ENCODE measurements around the gene PCGF2.

PCGF2 gene

DNA sequence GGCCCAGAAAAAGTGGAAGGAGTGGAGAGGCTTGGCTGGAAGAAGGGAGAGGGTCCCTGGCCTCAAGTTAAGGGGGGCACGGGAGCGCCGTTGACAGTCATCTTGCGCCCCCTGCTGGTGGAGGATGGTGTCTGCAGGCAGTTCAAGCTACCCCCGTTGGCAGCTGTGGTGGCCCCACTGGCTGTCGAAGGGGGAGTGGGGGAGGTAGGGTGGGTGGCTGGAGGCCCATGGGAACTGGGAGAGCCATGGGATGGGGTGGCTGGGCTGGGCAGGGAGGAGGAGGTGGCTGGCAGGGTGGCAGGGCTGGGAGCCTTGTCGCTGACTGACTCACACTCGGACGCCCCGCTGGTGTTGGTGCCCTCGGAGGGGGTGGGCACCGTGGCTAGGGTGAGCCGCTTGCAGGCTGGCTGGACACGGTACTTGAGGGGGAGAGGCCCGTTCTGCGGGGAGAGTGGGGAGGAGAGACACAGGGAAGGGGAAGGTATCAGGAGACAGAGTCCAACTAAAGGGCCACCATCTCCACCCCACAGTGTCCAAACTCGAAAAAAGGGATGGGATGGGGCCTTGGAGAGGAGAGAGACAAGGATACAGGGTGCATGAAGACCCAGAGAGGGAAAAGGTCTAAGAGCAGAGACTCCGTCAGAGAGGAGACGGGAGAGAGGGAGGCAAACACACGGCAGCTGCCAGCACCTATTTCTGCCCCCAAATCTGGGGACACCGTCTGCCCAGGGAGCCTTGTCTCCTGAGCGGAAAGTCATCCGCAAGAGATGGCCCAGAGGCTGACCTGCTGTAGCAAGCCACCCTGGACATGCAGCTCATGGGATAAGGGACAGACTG lies 12.8 kb downstream of the PCGF2 start:
- Histone ChIP-seq H3K4me3 (ENCODE audit: low read depth, low read length) (no peak overlapping the region), H3K36me3 (ENCODE audit: control insufficient read depth in 2 of 2, insufficient read depth in 1 of 2, low read length in 2 of 2) (peaks cover 23 to 86% of the 10 kb centered on the region in 2 experiments), H3K4me1 (ENCODE audit: control insufficient read depth, insufficient read depth, low read length) (peaks cover 5% of the 10 kb centered on the region), H3K27ac (ENCODE audit: extremely low read depth, low read depth, low read length) (no peak overlapping the region), H3K9me3 (ENCODE audit: control insufficient read depth, insufficient read depth, low read depth, low read length) (no peaks in the 10 kb centered on the region)
- POLR2A ChIA-PET: interaction anchor here (0.5 to 3.2 kb wide), 16 partner anchors 9 to 63 kb away, joined by 3 to 18 read pairs (median 4); partner anchors contain the start of genes PCGF2 and PSMB3
- CTCF ChIA-PET: interaction anchor here (0.5 to 3.7 kb wide), 43 partner anchors 9 to 501 kb away, joined by 3 to 60 read pairs (median 4); partner anchors contain the start of gene EPOP
- TF ChIP-seq ZNF610 (tag by site-specific recombination; IDR thresholded peaks at IDR 0.05; ENCODE audit: borderline replicate concordance): no peak
- TF ChIP-seq ZNF274 (IDR thresholded peaks at IDR 0.05; ENCODE audit: low read length): no peak
- TF ChIP-seq ZNF274 (tag by site-specific recombination; IDR thresholded peaks at IDR 0.05; ENCODE audit: borderline replicate concordance): no peak
- TF ChIP-seq SETDB1 (IDR thresholded peaks at IDR 0.05; ENCODE audit: insufficient read length, low read length): no peak
- 0 out of 2 replicates have a peak, but pooled peaks have one; percentile 33 for TF ChIP-seq SP7 (tag by site-specific recombination; IDR thresholded peaks at IDR 0.05)
- no peak for TF ChIP-seq ZNF19 (tag by site-specific recombination; IDR thresholded peaks at IDR 0.05; ENCODE audit: low read depth)
- TF ChIP-seq, protein P1, sequence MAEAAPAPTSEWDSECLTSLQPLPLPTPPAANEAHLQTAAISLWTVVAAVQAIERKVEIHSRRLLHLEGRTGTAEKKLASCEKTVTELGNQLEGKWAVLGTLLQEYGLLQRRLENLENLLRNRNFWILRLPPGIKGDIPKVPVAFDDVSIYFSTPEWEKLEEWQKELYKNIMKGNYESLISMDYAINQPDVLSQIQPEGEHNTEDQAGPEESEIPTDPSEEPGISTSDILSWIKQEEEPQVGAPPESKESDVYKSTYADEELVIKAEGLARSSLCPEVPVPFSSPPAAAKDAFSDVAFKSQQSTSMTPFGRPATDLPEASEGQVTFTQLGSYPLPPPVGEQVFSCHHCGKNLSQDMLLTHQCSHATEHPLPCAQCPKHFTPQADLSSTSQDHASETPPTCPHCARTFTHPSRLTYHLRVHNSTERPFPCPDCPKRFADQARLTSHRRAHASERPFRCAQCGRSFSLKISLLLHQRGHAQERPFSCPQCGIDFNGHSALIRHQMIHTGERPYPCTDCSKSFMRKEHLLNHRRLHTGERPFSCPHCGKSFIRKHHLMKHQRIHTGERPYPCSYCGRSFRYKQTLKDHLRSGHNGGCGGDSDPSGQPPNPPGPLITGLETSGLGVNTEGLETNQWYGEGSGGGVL (tag by site-specific recombination; IDR thresholded peaks at IDR 0.05): peak; percentile 91
- TF ChIP-seq, protein P2, sequence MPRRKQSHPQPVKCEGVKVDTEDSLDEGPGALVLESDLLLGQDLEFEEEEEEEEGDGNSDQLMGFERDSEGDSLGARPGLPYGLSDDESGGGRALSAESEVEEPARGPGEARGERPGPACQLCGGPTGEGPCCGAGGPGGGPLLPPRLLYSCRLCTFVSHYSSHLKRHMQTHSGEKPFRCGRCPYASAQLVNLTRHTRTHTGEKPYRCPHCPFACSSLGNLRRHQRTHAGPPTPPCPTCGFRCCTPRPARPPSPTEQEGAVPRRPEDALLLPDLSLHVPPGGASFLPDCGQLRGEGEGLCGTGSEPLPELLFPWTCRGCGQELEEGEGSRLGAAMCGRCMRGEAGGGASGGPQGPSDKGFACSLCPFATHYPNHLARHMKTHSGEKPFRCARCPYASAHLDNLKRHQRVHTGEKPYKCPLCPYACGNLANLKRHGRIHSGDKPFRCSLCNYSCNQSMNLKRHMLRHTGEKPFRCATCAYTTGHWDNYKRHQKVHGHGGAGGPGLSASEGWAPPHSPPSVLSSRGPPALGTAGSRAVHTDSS (tag by site-specific recombination; IDR thresholded peaks at IDR 0.05): no peak
- no peak for TF ChIP-seq ZNF223 (tag by site-specific recombination; IDR thresholded peaks at IDR 0.05)
- no peak for TF ChIP-seq HOXA7 (CRISPR knock-in tag; IDR thresholded peaks at IDR 0.05; ENCODE audit: borderline replicate concordance)
- TF ChIP-seq ZNF23 (tag by site-specific recombination; IDR thresholded peaks at IDR 0.05; ENCODE audit: borderline replicate concordance): no peak
- TF ChIP-seq GLIS1 (tag by site-specific recombination; IDR thresholded peaks at IDR 0.05): peak; percentile 50
- no peak for TF ChIP-seq TRIM28 (IDR thresholded peaks at IDR 0.05; ENCODE audit: borderline replicate concordance, low read length)
- TF ChIP-seq ZNF747 (tag by site-specific recombination; IDR thresholded peaks at IDR 0.05): no peak
- TF ChIP-seq ZNF600 (tag by site-specific recombination; IDR thresholded peaks at IDR 0.05): 0 out of 2 replicates have a peak, but pooled peaks have one; percentile 19
- TF ChIP-seq, protein P3, sequence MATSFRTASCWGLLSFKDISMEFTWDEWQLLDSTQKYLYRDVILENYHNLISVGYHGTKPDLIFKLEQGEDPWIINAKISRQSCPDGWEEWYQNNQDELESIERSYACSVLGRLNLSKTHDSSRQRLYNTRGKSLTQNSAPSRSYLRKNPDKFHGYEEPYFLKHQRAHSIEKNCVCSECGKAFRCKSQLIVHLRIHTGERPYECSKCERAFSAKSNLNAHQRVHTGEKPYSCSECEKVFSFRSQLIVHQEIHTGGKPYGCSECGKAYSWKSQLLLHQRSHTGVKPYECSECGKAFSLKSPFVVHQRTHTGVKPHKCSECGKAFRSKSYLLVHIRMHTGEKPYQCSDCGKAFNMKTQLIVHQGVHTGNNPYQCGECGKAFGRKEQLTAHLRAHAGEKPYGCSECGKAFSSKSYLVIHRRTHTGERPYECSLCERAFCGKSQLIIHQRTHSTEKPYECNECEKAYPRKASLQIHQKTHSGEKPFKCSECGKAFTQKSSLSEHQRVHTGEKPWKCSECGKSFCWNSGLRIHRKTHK (tag by site-specific recombination; IDR thresholded peaks at IDR 0.05): no peak
- TF ChIP-seq, protein P4, sequence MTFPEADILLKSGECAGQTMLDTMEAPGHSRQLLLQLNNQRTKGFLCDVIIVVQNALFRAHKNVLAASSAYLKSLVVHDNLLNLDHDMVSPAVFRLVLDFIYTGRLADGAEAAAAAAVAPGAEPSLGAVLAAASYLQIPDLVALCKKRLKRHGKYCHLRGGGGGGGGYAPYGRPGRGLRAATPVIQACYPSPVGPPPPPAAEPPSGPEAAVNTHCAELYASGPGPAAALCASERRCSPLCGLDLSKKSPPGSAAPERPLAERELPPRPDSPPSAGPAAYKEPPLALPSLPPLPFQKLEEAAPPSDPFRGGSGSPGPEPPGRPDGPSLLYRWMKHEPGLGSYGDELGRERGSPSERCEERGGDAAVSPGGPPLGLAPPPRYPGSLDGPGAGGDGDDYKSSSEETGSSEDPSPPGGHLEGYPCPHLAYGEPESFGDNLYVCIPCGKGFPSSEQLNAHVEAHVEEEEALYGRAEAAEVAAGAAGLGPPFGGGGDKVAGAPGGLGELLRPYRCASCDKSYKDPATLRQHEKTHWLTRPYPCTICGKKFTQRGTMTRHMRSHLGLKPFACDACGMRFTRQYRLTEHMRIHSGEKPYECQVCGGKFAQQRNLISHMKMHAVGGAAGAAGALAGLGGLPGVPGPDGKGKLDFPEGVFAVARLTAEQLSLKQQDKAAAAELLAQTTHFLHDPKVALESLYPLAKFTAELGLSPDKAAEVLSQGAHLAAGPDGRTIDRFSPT (tag by site-specific recombination; IDR thresholded peaks at IDR 0.05): peak; percentile 93
- TF ChIP-seq, protein P5, sequence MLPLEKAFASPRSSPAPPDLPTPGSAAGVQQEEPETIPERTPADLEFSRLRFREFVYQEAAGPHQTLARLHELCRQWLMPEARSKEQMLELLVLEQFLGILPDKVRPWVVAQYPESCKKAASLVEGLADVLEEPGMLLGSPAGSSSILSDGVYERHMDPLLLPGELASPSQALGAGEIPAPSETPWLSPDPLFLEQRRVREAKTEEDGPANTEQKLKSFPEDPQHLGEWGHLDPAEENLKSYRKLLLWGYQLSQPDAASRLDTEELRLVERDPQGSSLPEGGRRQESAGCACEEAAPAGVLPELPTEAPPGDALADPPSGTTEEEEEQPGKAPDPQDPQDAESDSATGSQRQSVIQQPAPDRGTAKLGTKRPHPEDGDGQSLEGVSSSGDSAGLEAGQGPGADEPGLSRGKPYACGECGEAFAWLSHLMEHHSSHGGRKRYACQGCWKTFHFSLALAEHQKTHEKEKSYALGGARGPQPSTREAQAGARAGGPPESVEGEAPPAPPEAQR (tag by site-specific recombination; IDR thresholded peaks at IDR 0.05): no peak
- peak; percentile 49 for TF ChIP-seq ZBTB8A (tag by site-specific recombination; IDR thresholded peaks at IDR 0.05)
- TF ChIP-seq ZNF571 (tag by site-specific recombination; IDR thresholded peaks at IDR 0.05): no peak
- TF ChIP-seq ZNF324 (tag by site-specific recombination; IDR thresholded peaks at IDR 0.05): no peak
- TF ChIP-seq, protein P6, sequence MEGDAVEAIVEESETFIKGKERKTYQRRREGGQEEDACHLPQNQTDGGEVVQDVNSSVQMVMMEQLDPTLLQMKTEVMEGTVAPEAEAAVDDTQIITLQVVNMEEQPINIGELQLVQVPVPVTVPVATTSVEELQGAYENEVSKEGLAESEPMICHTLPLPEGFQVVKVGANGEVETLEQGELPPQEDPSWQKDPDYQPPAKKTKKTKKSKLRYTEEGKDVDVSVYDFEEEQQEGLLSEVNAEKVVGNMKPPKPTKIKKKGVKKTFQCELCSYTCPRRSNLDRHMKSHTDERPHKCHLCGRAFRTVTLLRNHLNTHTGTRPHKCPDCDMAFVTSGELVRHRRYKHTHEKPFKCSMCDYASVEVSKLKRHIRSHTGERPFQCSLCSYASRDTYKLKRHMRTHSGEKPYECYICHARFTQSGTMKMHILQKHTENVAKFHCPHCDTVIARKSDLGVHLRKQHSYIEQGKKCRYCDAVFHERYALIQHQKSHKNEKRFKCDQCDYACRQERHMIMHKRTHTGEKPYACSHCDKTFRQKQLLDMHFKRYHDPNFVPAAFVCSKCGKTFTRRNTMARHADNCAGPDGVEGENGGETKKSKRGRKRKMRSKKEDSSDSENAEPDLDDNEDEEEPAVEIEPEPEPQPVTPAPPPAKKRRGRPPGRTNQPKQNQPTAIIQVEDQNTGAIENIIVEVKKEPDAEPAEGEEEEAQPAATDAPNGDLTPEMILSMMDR (tag by site-specific recombination; IDR thresholded peaks at IDR 0.05): peak; percentile 92
- peak; percentile 88 for TF ChIP-seq ZFHX2 (tag by site-specific recombination; conservative IDR thresholded peaks at IDR 0.05)
- TF ChIP-seq ZNF529 (tag by site-specific recombination; IDR thresholded peaks at IDR 0.05; ENCODE audit: insufficient replicate concordance): no peak
- no peak for TF ChIP-seq ZNF169 (tag by site-specific recombination; IDR thresholded peaks at IDR 0.05)
